BLaER1 (cell line): ENCODE data around the gene SMAD5.

ENCODE experiments used
- H3K27ac ChIP-seq: shearing (Covaris generic); formaldehyde crosslinking; 2 replicates; pipeline ENCODE4 v1.8.1; 2022
- H3K27me3 ChIP-seq: shearing (Covaris generic); formaldehyde crosslinking; 2 replicates; pipeline ENCODE4 v1.8.1; 2022
- H3K36me3 ChIP-seq: shearing (Covaris generic); formaldehyde crosslinking; 2 replicates; pipeline ENCODE4 v1.8.1; 2022
- H3K4me1 ChIP-seq: shearing (Covaris generic); formaldehyde crosslinking; 2 replicates; pipeline ENCODE4 v1.8.1; 2022
- H3K4me2 ChIP-seq: shearing (Covaris generic); formaldehyde crosslinking; 2 replicates; pipeline ENCODE4 v1.8.1; 2022
- H3K4me3 ChIP-seq: shearing (Covaris generic); formaldehyde crosslinking; 2 replicates; pipeline ENCODE4 v1.8.1; 2022
- H3K9ac ChIP-seq: shearing (Covaris generic); formaldehyde crosslinking; 2 replicates; pipeline ENCODE4 v1.8.1; 2022
- H3K9me3 ChIP-seq: shearing (Covaris generic); formaldehyde crosslinking; 2 replicates; pipeline ENCODE4 v1.8.1; 2022
- H4K20me1 ChIP-seq: shearing (Covaris generic); formaldehyde crosslinking; 2 replicates; pipeline ENCODE4 v1.8.1; 2022
- Cebpa-rat ChIP-seq: shearing (Covaris generic); IDR thresholded peaks from 2 replicates; pipeline ENCODE4 v1.8.1; 2022

SMAD5 gene

DNA sequence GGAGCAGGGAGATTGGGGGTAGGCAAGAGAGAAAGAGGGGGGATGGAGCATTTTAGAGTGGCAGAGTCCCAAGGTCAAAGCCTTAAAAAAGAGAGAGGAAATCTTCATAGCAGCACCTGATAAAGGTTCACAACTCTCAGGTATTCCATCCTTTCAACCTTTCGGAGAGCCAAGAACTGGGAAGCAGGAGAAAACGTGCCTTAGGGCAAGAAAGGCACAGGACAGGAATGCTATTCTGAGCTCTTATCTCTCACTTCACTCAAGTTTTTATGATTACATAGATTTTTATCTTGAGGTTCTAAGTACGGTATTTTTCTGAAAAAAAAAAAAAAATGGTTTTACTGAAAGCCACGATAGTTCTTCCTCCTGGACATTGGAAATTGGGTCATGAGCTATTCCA, 34.5 kb upstream of the SMAD5 start:
- Histone ChIP-seq H3K4me1 (no peaks in the 10 kb centered on the region), H3K27ac (no peak overlapping the region), H3K36me3 (no peaks in the 10 kb centered on the region), H3K4me3 (no peak overlapping the region), H3K9ac (no peak overlapping the region), H3K4me2 (no peak overlapping the region), H3K27me3 (no peaks in the 10 kb centered on the region), H3K9me3 (no peaks in the 10 kb centered on the region), H4K20me1 (no peaks in the 10 kb centered on the region)
- TF ChIP-seq Cebpa-rat, result no peak

DNA sequence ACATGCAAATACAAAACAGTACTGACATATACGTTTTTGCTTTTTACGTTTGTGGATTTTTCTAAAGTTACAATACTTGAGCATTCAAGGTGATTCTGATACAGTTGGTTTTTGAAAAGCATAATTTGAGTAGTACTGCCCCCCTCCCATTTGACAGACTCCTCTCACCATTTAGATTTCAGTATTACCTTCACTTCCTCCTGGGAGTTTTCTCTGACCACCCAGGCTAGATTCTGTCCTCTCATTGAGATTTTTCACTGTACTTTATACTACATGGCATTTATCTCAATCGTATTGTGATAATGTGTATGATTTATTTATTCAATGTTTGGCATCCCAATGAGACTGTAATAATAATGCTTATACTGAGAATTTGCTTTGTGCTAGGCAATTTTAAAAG, 32.8 kb upstream of the SMAD5 start:
- no peaks in the 10 kb centered on the region for H3K36me3 ChIP-seq
- no peaks in the 10 kb centered on the region for H3K27me3 ChIP-seq
- TF ChIP-seq Cebpa-rat, result no peak
- H3K9ac ChIP-seq, result no peak overlapping the region
- H3K4me2 ChIP-seq, result no peak overlapping the region
- H4K20me1 ChIP-seq, result no peaks in the 10 kb centered on the region
- H3K4me1 ChIP-seq, result peaks cover 10% of the 10 kb centered on the region
- no peak overlapping the region for H3K4me3 ChIP-seq
- H3K9me3 ChIP-seq, result no peaks in the 10 kb centered on the region
- no peak overlapping the region for H3K27ac ChIP-seq

DNA sequence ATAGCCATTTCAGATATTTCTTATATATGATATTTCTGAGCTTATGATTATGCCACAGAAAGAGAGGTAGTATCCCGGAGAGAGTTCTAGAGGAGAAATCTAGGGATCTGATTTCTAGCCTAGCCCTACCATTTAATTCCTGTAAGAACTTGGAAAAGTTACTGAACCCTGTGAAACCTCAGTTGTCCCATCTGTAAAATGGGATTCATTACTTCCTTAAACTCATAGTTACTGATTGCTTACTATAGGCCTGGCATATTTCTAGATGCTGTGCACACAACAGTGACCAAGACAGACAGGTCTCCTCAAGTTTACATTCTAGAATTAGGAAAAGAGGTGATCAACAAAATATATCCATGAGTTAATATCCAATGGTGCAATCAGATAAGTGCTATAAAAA, 30.8 kb upstream of the SMAD5 start:
- H3K27me3 ChIP-seq, result no peaks in the 10 kb centered on the region
- H3K27ac ChIP-seq, result no peak overlapping the region
- H3K9me3 ChIP-seq, result no peaks in the 10 kb centered on the region
- H3K4me2 ChIP-seq, result no peak overlapping the region
- H4K20me1 ChIP-seq, result no peaks in the 10 kb centered on the region
- H3K9ac ChIP-seq, result no peak overlapping the region
- TF ChIP-seq Cebpa-rat, result no peak
- H3K4me1 ChIP-seq, result peaks cover 17% of the 10 kb centered on the region
- H3K36me3 ChIP-seq, result no peaks in the 10 kb centered on the region
- no peak overlapping the region for H3K4me3 ChIP-seq

DNA sequence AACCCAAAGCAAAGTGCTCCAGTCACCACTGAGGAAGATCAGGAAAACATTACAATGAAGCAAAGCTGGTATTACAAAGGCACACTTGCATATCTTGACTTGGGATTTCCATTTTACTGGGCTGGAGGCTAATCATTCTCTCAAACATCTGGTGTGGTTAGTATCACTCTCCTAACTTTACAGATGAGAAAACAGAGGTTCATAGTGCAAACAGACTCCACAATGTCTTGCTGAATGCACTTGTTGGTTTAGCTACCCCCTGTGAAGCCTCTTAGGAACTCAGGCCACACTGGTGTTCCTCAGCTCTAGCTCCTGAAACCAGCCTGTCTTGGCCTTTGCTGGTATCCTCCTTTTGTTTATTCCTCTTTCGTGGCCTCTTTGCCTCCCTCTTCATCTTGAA, 29.5 kb upstream of the SMAD5 start:
- Histone ChIP-seq H3K9ac (no peak overlapping the region), H3K4me2 (no peak overlapping the region), H3K27ac (no peak overlapping the region), H3K36me3 (no peaks in the 10 kb centered on the region), H3K4me3 (no peak overlapping the region), H3K27me3 (no peaks in the 10 kb centered on the region), H3K9me3 (no peaks in the 10 kb centered on the region), H3K4me1 (peaks cover 17% of the 10 kb centered on the region), H4K20me1 (no peaks in the 10 kb centered on the region)
- TF ChIP-seq Cebpa-rat, result no peak

DNA sequence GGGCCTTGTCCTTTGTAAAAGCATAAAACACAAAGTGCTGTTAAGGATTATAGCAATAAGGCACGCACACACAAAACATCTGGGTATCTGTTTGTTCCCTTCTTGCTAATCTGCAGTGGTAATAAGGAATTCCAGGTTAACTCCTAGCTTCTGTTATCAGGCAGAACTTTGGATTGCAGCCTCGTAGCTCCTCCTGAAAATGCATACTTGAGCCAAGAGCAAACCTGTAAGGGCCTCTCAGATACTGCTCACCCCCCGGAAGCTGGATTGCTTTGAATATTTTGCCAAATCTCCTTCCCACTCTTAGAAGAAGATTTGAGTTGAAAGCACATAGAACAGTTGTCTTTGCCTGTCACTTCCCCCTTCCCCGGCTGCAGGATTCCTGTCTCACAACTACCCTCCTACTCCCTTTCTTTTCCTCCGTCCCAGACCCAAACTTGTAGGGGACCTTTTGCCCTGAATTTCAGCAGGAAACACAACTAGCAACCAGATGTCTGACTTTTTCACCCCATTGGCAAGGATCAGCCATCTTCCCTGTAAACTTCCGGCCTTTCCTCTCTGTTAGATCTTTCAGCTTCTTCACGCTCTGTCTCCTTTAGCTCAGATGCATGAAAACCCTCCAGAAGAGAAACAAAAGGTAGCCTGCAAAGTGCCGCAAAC, 28.2 kb upstream of the SMAD5 start:
- peak overlapping the region; percentile 65 for H3K27ac ChIP-seq
- no peaks in the 10 kb centered on the region for H3K36me3 ChIP-seq
- H3K27me3 ChIP-seq, result no peaks in the 10 kb centered on the region
- H3K4me1 ChIP-seq, result peaks cover 21% of the 10 kb centered on the region
- H4K20me1 ChIP-seq, result no peaks in the 10 kb centered on the region
- H3K4me2 ChIP-seq, result peak overlapping the region; percentile 56
- no peak overlapping the region for H3K9ac ChIP-seq
- no peak overlapping the region for H3K4me3 ChIP-seq
- H3K9me3 ChIP-seq, result no peaks in the 10 kb centered on the region
- TF ChIP-seq Cebpa-rat, result no peak

DNA sequence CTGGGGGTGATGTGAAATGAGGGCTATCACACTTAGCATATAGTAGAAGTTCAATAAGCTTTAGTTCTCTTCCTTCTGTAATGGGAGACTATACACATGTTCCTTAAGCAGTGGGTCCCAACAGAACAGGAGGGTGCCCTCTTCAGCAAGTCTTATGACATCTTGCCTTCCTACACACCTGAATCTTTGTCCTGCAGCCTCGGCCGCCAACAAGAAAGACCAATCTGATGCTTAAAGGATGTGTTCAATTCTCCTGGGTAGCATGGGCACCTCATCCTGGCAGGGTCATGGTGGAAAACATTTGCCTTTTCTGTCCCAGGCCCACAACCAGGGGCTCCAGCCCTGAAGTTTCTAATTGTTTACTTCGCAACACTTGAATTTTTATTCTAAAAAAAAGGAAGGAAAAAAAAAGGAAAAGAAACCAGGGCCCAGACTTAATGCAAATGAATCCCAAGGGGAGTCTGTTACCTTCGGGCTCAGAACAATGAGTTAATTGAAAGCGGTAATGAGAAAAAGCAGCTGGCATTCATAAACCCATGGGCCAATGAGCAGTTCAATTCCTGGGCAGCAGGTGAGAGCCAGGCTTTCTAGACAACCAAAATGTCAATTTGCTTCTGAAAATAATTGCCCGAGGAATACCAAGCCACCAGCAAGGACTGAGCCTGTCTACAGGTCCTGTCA, 26.2 kb upstream of the SMAD5 start:
- no peaks in the 10 kb centered on the region for H3K27me3 ChIP-seq
- H3K4me1 ChIP-seq, result peaks cover 21% of the 10 kb centered on the region
- H3K36me3 ChIP-seq, result no peaks in the 10 kb centered on the region
- H3K4me2 ChIP-seq, result no peak overlapping the region
- H3K27ac ChIP-seq, result no peak overlapping the region
- no peaks in the 10 kb centered on the region for H4K20me1 ChIP-seq
- H3K9ac ChIP-seq, result no peak overlapping the region
- TF ChIP-seq Cebpa-rat, result no peak
- H3K4me3 ChIP-seq, result no peak overlapping the region
- H3K9me3 ChIP-seq, result no peaks in the 10 kb centered on the region

DNA sequence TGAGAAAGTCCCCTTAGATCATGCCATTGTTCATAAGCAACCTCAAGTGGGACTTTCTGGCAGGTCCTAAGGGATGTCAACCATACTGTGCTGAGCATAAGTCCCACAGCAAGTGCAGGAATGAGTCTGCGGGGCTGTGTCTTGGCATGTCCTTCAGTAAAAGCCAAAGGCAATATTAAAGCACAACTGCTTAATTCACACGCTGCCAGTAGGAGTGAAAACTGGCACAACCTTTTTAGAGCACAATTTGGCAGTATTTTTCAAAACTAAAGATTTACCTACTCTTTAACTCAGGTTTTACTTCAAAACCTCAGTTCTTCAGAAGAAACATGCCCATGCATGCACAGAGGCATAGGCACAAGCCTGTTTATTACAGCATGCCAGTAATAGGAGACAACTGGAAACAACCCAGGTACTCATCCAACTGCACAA, 24.4 kb upstream of the SMAD5 start:
- Histone ChIP-seq H3K27me3 (no peaks in the 10 kb centered on the region), H3K4me3 (no peak overlapping the region), H3K36me3 (no peaks in the 10 kb centered on the region), H3K4me2 (no peak overlapping the region), H3K27ac (no peak overlapping the region), H3K9ac (no peak overlapping the region), H4K20me1 (no peaks in the 10 kb centered on the region), H3K9me3 (no peaks in the 10 kb centered on the region), H3K4me1 (peaks cover 21% of the 10 kb centered on the region)
- no peak for TF ChIP-seq Cebpa-rat

DNA sequence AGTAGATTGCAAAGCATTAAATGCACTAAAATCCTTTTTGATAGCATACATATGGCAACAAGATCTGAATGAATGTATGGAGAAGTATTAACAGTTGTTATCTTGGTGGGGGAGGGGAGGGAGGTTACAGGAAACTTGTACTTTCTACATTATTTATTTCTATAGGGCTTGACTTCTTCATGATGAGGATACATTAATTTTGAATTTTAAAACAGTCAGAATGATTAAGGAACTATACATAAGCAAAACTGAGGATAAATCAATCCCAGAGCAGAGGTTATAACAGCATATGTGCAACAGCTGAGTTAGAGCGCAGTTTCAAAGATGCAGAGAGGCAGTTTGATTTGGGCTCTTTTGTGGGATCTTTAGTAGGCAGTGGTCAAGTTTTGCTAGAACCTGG, 23.9 kb upstream of the SMAD5 start:
- H3K4me3 ChIP-seq, result no peak overlapping the region
- H3K4me1 ChIP-seq, result peaks cover 21% of the 10 kb centered on the region
- no peak overlapping the region for H3K27ac ChIP-seq
- H3K9me3 ChIP-seq, result no peaks in the 10 kb centered on the region
- no peaks in the 10 kb centered on the region for H3K36me3 ChIP-seq
- H3K4me2 ChIP-seq, result no peak overlapping the region
- no peaks in the 10 kb centered on the region for H4K20me1 ChIP-seq
- H3K27me3 ChIP-seq, result no peaks in the 10 kb centered on the region
- no peak for TF ChIP-seq Cebpa-rat
- H3K9ac ChIP-seq, result no peak overlapping the region

DNA sequence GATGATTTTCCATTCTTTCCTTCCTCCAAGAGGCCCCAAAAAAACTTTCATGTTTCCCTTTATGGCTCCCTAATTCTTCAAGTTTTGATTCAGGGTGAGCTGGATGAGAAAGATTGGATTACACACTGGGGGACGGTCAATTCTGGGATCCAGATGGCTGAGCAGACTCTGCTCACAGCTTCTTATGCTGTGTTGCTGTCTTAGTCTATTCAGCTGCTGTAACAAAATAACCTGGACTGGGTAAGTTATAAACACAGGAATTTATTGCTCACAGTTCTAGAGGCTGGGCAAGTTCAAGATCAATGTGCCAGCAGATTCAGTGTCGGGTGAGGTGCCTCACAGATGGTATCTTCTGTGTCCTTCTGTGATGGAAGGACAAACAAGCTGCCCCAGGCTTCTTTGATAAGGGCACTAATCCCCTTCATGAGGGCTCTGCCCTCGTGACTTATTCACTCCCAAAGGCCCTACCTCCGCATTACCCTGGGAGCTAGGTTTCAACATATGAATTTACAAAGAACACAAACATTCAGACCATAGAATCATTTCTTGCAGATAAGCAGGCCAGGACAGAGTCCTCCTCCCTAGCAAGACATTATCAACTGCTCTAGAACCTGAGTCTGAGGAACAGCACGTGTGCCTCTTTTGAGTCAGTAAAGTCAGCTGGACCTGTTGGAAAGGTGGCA, 23.1 kb upstream of the SMAD5 start:
- Histone ChIP-seq H3K4me1 (peaks cover 14% of the 10 kb centered on the region), H3K27me3 (no peaks in the 10 kb centered on the region), H3K9ac (no peak overlapping the region), H4K20me1 (no peaks in the 10 kb centered on the region), H3K4me2 (no peak overlapping the region), H3K27ac (no peak overlapping the region), H3K36me3 (no peaks in the 10 kb centered on the region), H3K4me3 (no peak overlapping the region), H3K9me3 (no peaks in the 10 kb centered on the region)
- TF ChIP-seq Cebpa-rat, result no peak

DNA sequence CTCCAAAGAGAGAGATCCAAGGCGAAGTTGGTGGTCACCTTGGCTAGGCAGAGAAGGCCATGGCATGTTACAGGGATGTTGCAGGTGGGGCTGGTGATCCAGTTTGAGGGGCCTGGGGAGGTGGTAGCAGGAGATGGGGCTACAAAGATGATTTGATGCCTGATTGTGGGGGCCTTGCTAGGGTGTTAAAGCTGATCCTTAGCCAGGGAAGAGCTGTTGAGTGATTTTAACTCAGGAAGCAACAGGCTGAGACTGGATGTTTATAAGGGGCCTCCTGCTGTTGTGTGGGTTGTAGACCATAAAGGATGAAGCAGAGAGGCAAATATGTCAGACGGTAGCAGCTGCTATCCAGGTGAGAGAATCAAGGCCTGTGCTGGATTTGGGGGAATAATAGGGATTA, 19.0 kb upstream of the SMAD5 start:
- no peaks in the 10 kb centered on the region for H3K36me3 ChIP-seq

More for the DNA sequence above, 19.0 kb upstream of the SMAD5 start:
- Histone ChIP-seq H3K27me3 (no peaks in the 10 kb centered on the region), H3K4me1 (peaks cover 18% of the 10 kb centered on the region), H3K9me3 (no peaks in the 10 kb centered on the region), H3K4me2 (no peak overlapping the region), H3K4me3 (no peak overlapping the region), H3K27ac (no peak overlapping the region), H3K9ac (no peak overlapping the region), H4K20me1 (no peaks in the 10 kb centered on the region)
- no peak for TF ChIP-seq Cebpa-rat
